WTC11 (cell line): ENCODE results near the gene PGP. TPM values are rescaled to one million over a fixed set of nuclear protein-coding genes. Genes with fewer than 3 reads are reported as not detected.

Experiments
- EMX1 ChIP-seq: fragments of 250-450 bp; sonication (Bioruptor Pico); IDR thresholded peaks from 2 replicates; pipeline ENCODE4 v1.8.0; 2021; ENCODE audit warnings: mild to moderate bottlenecking
- ETV6 ChIP-seq: sonication (generic); formaldehyde crosslinking; IDR thresholded peaks from 2 replicates; pipeline ENCODE4 v1.8.1; 2022; ENCODE audit warnings: mild to moderate bottlenecking, missing genetic modification reagents
- HMGXB4 ChIP-seq: sonication (generic); formaldehyde crosslinking; IDR thresholded peaks from 2 replicates; pipeline ENCODE4 v1.8.1; 2023; ENCODE audit warnings: mild to moderate bottlenecking, moderate library complexity, missing genetic modification reagents
- JAZF1 ChIP-seq: fragments of 250-450 bp; sonication (Bioruptor Pico); IDR thresholded peaks from 2 replicates; pipeline ENCODE4 v1.9.0; 2021; ENCODE audit warnings: moderate library complexity, mild to moderate bottlenecking, inconsistent platforms
- KAT7 ChIP-seq: sonication (generic); formaldehyde crosslinking; IDR thresholded peaks from 2 replicates; pipeline ENCODE4 v1.8.1; 2023; ENCODE audit warnings: missing genetic modification reagents, mild to moderate bottlenecking, borderline replicate concordance
- MLX ChIP-seq: sonication (generic); formaldehyde crosslinking; IDR thresholded peaks from 2 replicates; pipeline ENCODE4 v1.8.1; 2023; ENCODE audit warnings: mild to moderate bottlenecking, missing genetic modification reagents, moderate library complexity
- NFATC4 ChIP-seq: fragments of 250-450 bp; sonication (Bioruptor Pico); IDR thresholded peaks from 2 replicates; pipeline ENCODE4 v1.9.0; 2021; ENCODE audit warnings: mild to moderate bottlenecking
- NFE2L1 ChIP-seq: sonication (generic); formaldehyde crosslinking; IDR thresholded peaks from 2 replicates; pipeline ENCODE4 v1.8.1; 2023; ENCODE audit warnings: missing genetic modification reagents
- NFYB ChIP-seq: sonication (generic); formaldehyde crosslinking; conservative IDR thresholded peaks from 2 replicates; pipeline ENCODE4 v1.8.0; 2022; ENCODE audit warnings: low read depth, missing genetic modification reagents
- SOX15 ChIP-seq: fragments of 250-450 bp; sonication (Bioruptor Pico); IDR thresholded peaks from 2 replicates; pipeline ENCODE4 v1.9.0; 2021; ENCODE audit warnings: mild to moderate bottlenecking
- SP1 ChIP-seq: sonication (generic); formaldehyde crosslinking; conservative IDR thresholded peaks from 2 replicates; pipeline ENCODE4 v1.8.1; 2022; ENCODE audit warnings: missing genetic modification reagents
- TEAD1 ChIP-seq: sonication (generic); formaldehyde crosslinking; IDR thresholded peaks from 2 replicates; pipeline ENCODE4 v1.8.0; 2022; ENCODE audit warnings: mild to moderate bottlenecking, missing genetic modification reagents
- ZBTB21 ChIP-seq: sonication (generic); formaldehyde crosslinking; IDR thresholded peaks from 2 replicates; pipeline ENCODE4 v1.8.1; 2023; ENCODE audit warnings: mild to moderate bottlenecking, missing genetic modification reagents, borderline replicate concordance
- ZNF219 ChIP-seq: sonication (generic); formaldehyde crosslinking; IDR thresholded peaks from 2 replicates; pipeline ENCODE4 v1.8.0; 2023; ENCODE audit warnings: missing genetic modification reagents, mild to moderate bottlenecking, borderline replicate concordance
- ZNF263 ChIP-seq: sonication (generic); formaldehyde crosslinking; IDR thresholded peaks from 2 replicates; pipeline ENCODE4 v1.8.1; 2022; ENCODE audit warnings: low read depth, mild to moderate bottlenecking, moderate library complexity, missing genetic modification reagents
- ZNF317 ChIP-seq: sonication (generic); formaldehyde crosslinking; IDR thresholded peaks from 2 replicates; pipeline ENCODE4 v1.8.1; 2023; ENCODE audit warnings: low read depth, mild to moderate bottlenecking, moderate library complexity, missing genetic modification reagents, borderline replicate concordance
- total RNA-seq: library from RNA; stranded (reverse); gene quantifications from 3 replicates; pipeline ENCODE4 v1.2.3, GENCODE V29; 2021
- TF ChIP-seq, protein P1 (sequence below): fragments of 250-450 bp; sonication (Bioruptor Pico); IDR thresholded peaks from 2 replicates; pipeline ENCODE4 v1.9.0; 2021; ENCODE audit warnings: moderate library complexity, mild to moderate bottlenecking, inconsistent platforms, borderline replicate concordance
- TF ChIP-seq, protein P2 (sequence below): fragments of 250-450 bp; sonication (Bioruptor Pico); IDR thresholded peaks from 2 replicates; pipeline ENCODE4 v1.9.0; 2021; ENCODE audit warnings: mild to moderate bottlenecking, borderline replicate concordance
- TF ChIP-seq, protein P3 (sequence below): sonication (generic); formaldehyde crosslinking; IDR thresholded peaks from 2 replicates; pipeline ENCODE4 v1.8.1; 2022; ENCODE audit warnings: mild to moderate bottlenecking, missing genetic modification reagents, moderate library complexity, borderline replicate concordance
- TF ChIP-seq, protein P4 (sequence below): fragments of 250-450 bp; sonication (Bioruptor Pico); conservative IDR thresholded peaks from 2 replicates; pipeline ENCODE4 v1.9.0; 2021; ENCODE audit warnings: mild to moderate bottlenecking
- TF ChIP-seq, protein P5 (sequence below): sonication (generic); formaldehyde crosslinking; IDR thresholded peaks from 2 replicates; pipeline ENCODE4 v1.8.1; 2022; ENCODE audit warnings: low read depth, missing genetic modification reagents, borderline replicate concordance
- TF ChIP-seq, protein P6 (sequence below): sonication (generic); formaldehyde crosslinking; IDR thresholded peaks from 2 replicates; pipeline ENCODE4 v1.8.0; 2023; ENCODE audit warnings: missing genetic modification reagents

Gene PGP
- total RNA-seq, 1 experiment from 2014 or later: 39.5 TPM

GRCh38 chr16:2178321-2179106 lies 36.1 kb downstream of the PGP start (continued):
- TF ChIP-seq, protein P1, sequence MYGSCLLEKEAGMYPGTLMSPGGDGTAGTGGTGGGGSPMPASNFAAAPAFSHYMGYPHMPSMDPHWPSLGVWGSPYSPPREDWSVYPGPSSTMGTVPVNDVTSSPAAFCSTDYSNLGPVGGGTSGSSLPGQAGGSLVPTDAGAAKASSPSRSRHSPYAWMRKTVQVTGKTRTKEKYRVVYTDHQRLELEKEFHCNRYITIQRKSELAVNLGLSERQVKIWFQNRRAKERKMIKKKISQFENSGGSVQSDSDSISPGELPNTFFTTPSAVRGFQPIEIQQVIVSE (CRISPR knock-in tag): no peak
- TF ChIP-seq NFE2L1: peak; percentile 62; the same call in 1 of the 2 replicates
- TF ChIP-seq, protein P2, sequence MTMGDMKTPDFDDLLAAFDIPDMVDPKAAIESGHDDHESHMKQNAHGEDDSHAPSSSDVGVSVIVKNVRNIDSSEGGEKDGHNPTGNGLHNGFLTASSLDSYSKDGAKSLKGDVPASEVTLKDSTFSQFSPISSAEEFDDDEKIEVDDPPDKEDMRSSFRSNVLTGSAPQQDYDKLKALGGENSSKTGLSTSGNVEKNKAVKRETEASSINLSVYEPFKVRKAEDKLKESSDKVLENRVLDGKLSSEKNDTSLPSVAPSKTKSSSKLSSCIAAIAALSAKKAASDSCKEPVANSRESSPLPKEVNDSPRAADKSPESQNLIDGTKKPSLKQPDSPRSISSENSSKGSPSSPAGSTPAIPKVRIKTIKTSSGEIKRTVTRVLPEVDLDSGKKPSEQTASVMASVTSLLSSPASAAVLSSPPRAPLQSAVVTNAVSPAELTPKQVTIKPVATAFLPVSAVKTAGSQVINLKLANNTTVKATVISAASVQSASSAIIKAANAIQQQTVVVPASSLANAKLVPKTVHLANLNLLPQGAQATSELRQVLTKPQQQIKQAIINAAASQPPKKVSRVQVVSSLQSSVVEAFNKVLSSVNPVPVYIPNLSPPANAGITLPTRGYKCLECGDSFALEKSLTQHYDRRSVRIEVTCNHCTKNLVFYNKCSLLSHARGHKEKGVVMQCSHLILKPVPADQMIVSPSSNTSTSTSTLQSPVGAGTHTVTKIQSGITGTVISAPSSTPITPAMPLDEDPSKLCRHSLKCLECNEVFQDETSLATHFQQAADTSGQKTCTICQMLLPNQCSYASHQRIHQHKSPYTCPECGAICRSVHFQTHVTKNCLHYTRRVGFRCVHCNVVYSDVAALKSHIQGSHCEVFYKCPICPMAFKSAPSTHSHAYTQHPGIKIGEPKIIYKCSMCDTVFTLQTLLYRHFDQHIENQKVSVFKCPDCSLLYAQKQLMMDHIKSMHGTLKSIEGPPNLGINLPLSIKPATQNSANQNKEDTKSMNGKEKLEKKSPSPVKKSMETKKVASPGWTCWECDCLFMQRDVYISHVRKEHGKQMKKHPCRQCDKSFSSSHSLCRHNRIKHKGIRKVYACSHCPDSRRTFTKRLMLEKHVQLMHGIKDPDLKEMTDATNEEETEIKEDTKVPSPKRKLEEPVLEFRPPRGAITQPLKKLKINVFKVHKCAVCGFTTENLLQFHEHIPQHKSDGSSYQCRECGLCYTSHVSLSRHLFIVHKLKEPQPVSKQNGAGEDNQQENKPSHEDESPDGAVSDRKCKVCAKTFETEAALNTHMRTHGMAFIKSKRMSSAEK (CRISPR knock-in tag): no peak
- TF ChIP-seq NFATC4: no peak
- peak; percentile 25; the same call in 1 of the 2 replicates for TF ChIP-seq ZNF317 (CRISPR knock-in tag)
- TF ChIP-seq HMGXB4 (CRISPR knock-in tag): peak; percentile 25; the same call in 1 of the 2 replicates
- TF ChIP-seq KAT7 (CRISPR knock-in tag): no peak
- TF ChIP-seq ZNF219 (CRISPR knock-in tag): no peak
- TF ChIP-seq, protein P3, sequence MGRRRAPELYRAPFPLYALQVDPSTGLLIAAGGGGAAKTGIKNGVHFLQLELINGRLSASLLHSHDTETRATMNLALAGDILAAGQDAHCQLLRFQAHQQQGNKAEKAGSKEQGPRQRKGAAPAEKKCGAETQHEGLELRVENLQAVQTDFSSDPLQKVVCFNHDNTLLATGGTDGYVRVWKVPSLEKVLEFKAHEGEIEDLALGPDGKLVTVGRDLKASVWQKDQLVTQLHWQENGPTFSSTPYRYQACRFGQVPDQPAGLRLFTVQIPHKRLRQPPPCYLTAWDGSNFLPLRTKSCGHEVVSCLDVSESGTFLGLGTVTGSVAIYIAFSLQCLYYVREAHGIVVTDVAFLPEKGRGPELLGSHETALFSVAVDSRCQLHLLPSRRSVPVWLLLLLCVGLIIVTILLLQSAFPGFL (CRISPR knock-in tag): no peak
- no peak for TF ChIP-seq MLX
- peak; percentile 55; the same call in 1 of the 2 replicates for TF ChIP-seq TEAD1 (CRISPR knock-in tag)
- peak; percentile 99 for TF ChIP-seq SP1 (CRISPR knock-in tag)
- TF ChIP-seq EMX1 (CRISPR knock-in tag): 0 out of 2 replicates have a peak, but pooled peaks have one; percentile 61
- TF ChIP-seq, protein P4, sequence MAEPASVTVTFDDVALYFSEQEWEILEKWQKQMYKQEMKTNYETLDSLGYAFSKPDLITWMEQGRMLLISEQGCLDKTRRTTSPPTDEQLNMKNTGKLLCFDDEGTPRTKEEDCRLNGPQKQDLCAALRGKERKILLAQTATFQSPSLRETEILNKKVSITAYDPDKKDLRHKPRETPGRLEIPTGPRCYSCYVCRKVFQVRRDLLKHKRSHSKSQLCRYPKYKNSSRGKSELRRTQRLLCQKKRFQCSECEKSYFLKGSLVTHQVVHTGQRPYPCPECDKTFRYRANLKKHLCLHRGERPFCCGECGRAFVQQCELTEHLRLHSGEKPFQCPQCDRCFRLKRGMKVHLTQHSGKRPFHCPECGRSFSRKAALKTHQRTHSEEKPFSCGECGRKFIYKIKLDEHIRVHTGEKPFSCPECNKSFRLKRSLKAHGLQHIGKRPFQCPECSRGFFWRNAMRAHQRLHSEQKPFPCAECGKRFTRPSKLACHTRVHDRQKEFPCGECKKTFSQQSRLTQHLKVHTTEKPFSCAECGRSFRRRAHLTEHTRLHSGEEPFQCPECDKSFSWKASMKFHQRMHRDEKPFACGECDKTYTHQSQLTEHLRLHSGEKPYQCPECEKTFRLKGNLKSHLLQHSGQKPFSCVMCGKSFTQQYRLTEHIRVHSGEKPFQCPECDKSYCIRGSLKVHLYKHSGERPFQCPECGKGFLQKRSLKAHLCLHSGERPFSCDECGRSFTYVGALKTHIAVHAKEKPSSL (CRISPR knock-in tag): no peak
- TF ChIP-seq ETV6: 0 out of 2 replicates have a peak, but pooled peaks have one; percentile 40
- TF ChIP-seq SOX15: no peak
- TF ChIP-seq, protein P5, sequence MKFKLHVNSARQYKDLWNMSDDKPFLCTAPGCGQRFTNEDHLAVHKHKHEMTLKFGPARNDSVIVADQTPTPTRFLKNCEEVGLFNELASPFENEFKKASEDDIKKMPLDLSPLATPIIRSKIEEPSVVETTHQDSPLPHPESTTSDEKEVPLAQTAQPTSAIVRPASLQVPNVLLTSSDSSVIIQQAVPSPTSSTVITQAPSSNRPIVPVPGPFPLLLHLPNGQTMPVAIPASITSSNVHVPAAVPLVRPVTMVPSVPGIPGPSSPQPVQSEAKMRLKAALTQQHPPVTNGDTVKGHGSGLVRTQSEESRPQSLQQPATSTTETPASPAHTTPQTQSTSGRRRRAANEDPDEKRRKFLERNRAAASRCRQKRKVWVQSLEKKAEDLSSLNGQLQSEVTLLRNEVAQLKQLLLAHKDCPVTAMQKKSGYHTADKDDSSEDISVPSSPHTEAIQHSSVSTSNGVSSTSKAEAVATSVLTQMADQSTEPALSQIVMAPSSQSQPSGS (CRISPR knock-in tag): no peak
- TF ChIP-seq, protein P6, sequence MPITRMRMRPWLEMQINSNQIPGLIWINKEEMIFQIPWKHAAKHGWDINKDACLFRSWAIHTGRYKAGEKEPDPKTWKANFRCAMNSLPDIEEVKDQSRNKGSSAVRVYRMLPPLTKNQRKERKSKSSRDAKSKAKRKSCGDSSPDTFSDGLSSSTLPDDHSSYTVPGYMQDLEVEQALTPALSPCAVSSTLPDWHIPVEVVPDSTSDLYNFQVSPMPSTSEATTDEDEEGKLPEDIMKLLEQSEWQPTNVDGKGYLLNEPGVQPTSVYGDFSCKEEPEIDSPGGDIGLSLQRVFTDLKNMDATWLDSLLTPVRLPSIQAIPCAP (CRISPR knock-in tag): no peak
- no peak for TF ChIP-seq ZNF263 (CRISPR knock-in tag)
- no peak; the same call in 1 of the 2 replicates for TF ChIP-seq NFYB (CRISPR knock-in tag)
- TF ChIP-seq JAZF1 (CRISPR knock-in tag): no peak
- no peak for TF ChIP-seq ZBTB21 (CRISPR knock-in tag)
